Pancreas (tissue), 10 donors: Measurements from ENCODE around the gene ZNF555. TPM values are rescaled to one million over a fixed set of nuclear protein-coding genes. Genes with fewer than 3 reads are reported as not detected.

Experiments used
- ATAC-seq, 4 donors: fragments of 200-7000 bp; cut with Tn5 transposase; one replicate each; pipeline versions ENCODE4 v1.8.0 to v1.9.1; 2020; ENCODE audit warnings: mild to moderate bottlenecking in 4 of 4, moderate library complexity in 4 of 4
- DNase-seq, 6 donors: peaks; one replicate each; pipeline ENCODE4 v3.0.0-alpha.2; 2020
- FAIRE-seq: peaks from 2 replicates; lab custom pipeline; 2012; peaks lifted over from hg19 to GRCh38; lab: Jason Lieb, UNC
- H3K27ac ChIP-seq, 4 donors: fragments of 200-600 bp; sonication (generic); 1 replicate in 3 of 4; 2 replicates in 1 of 4; pipeline versions ENCODE4 v1.5.0 to v1.8.0; 2020
- H3K27me3 ChIP-seq, 4 donors: fragments of 200-600 bp; one replicate each; pipeline ENCODE4 v1.8.0; 2021
- H3K36me3 ChIP-seq, 3 donors: fragments of 200-600 bp; sonication (generic) in 1 of 3; one replicate each; pipeline versions ENCODE4 v1.5.0 to v1.8.0; 2020 to 2021
- H3K4me1 ChIP-seq, 3 donors: fragments of 200-600 bp; one replicate each; pipeline ENCODE4 v1.8.0; 2021
- H3K4me3 ChIP-seq, 4 donors: fragments of 200-600 bp; sonication (generic) in 2 of 4; one replicate each; pipeline versions ENCODE4 v1.5.0 to v1.8.0; 2020 to 2021
- H3K9me3 ChIP-seq, 4 donors: fragments of 200-600 bp; one replicate each; pipeline ENCODE4 v1.8.0; 2021
- WGBS, 2 donors: extraction: QIAGEN DNeasy Blood & Tissue Kit; methylation state at CpG; one replicate each; pipeline ENCODE4 v1.1.7; 2013; 5-methylcytosine and 5-hydroxymethylcytosine counted together
- intact Hi-C, 3 donors: fragments of 100-400 bp; cut with DNase I; formaldehyde crosslinking; loops; one replicate each; pipeline versions ENCODE4 v1.11.1 to v1.14.2; 2022
- polyA plus RNA-seq, 2 donors: library from polyadenylated mRNA; stranded (reverse); fragments of 200-250 nt; gene quantifications; one replicate each; pipeline ENCODE4 v1.2.3, GENCODE V29; 2013
- total RNA-seq, 6 donors: library from RNA; stranded (reverse); fragmentation: NEBNext Ultra II Directional in 4 of 6; extraction: Animal tissue kit (Norgen Biotek cat#: 25700) in 4 of 6; gene quantifications; one replicate each; pipeline versions ENCODE4 v1.2.1 to v1.2.4, GENCODE V29; 2021 to 2023
- TF ChIP-seq, protein P1 (sequence below), 4 donors: fragments of 200-600 bp; sonication (generic) in 3 of 4; IDR thresholded peaks; one replicate each; pipeline versions ENCODE4 v1.5.0 to v1.8.0; 2021; ENCODE audit warnings: antibody characterized with exemption in 4 of 4
- donor health status: healthy with polysubstance abuse.
- donor health status: DM: no; HTN: no; CAD: no; lungs with moderate emphysema.
- donor health status: DM: no; HTN: no; CAD: no.
- donor health status: control.
- donor health status: control.
- donor health status: Bipolar disorder and iron deficiency.
- donor health status: DM: yes; HTN: yes; CAD: no.
- donor health status: DM: no; HTN: no; CAD: no.
- donor health status: DM: no; HTN: no; CAD: no.
- donor health status: DM: yes; HTN: yes; CAD: no.

Gene ZNF555
- total and polyA plus RNA-seq, 8 donors: 0.68 to 6.0 (median 3.3) TPM

DNA sequence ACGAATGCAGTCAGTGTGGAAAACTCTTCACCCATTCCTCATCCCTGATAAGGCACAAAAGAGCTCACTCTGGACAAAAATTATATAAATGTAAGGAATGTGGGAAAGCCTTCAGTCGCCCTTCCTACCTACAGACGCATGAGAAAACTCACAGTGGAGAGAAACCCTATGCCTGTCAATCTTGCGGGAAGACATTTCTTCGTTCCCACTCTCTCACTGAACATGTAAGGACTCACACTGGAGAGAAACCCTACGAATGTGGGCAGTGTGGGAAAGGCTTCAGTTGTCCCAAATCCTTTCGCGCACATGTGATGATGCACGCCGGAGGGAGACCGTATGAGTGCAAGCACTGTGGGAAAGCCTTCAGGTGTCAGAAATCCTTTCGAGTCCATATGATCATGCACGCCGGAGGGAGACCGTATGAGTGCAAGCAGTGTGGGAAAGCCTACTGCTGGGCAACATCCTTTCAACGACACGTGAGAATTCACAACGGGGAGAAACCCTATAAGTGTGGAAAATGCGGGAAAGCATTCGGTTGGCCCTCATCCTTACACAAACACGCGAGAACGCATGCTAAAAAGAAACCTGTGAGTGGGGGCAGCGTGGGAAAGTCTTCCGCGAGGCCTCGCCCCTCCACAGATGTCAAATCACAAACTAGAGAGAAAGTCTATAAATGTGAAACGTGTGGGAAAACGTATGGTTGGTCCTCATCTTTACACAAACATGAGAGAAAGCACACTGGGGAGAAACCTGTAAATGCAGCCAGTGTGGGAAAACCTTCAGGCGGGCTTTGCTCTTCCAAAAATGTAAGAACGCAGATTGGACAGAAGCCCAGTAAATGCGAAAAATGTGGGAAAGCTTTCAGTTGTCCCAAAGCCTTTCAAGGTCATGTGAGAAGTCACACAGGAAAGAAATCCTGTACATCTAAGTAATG lies 36.4 kb downstream of the ZNF555 start:
- Histone ChIP-seq H3K4me1 (no peaks in the 10 kb centered on the region), H3K9me3 (peaks cover 0 to 6% (median 0%) of the 10 kb centered on the region in 4 donors), H3K27me3 (no peaks in the 10 kb centered on the region), H3K4me3 (no peak overlapping the region), H3K36me3 (no peaks in the 10 kb centered on the region), H3K27ac (no peak overlapping the region)
- no peak for FAIRE-seq
- intact Hi-C loops: no loop called here
- no peak for ATAC-seq
- TF ChIP-seq, protein P1, sequence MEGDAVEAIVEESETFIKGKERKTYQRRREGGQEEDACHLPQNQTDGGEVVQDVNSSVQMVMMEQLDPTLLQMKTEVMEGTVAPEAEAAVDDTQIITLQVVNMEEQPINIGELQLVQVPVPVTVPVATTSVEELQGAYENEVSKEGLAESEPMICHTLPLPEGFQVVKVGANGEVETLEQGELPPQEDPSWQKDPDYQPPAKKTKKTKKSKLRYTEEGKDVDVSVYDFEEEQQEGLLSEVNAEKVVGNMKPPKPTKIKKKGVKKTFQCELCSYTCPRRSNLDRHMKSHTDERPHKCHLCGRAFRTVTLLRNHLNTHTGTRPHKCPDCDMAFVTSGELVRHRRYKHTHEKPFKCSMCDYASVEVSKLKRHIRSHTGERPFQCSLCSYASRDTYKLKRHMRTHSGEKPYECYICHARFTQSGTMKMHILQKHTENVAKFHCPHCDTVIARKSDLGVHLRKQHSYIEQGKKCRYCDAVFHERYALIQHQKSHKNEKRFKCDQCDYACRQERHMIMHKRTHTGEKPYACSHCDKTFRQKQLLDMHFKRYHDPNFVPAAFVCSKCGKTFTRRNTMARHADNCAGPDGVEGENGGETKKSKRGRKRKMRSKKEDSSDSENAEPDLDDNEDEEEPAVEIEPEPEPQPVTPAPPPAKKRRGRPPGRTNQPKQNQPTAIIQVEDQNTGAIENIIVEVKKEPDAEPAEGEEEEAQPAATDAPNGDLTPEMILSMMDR (IDR thresholded peaks at IDR 0.05): no peak
- WGBS, 2 donors: 83 to 84% methylated on average over 32 of the region's 32 CpGs
- no peak for DNase-seq

DNA sequence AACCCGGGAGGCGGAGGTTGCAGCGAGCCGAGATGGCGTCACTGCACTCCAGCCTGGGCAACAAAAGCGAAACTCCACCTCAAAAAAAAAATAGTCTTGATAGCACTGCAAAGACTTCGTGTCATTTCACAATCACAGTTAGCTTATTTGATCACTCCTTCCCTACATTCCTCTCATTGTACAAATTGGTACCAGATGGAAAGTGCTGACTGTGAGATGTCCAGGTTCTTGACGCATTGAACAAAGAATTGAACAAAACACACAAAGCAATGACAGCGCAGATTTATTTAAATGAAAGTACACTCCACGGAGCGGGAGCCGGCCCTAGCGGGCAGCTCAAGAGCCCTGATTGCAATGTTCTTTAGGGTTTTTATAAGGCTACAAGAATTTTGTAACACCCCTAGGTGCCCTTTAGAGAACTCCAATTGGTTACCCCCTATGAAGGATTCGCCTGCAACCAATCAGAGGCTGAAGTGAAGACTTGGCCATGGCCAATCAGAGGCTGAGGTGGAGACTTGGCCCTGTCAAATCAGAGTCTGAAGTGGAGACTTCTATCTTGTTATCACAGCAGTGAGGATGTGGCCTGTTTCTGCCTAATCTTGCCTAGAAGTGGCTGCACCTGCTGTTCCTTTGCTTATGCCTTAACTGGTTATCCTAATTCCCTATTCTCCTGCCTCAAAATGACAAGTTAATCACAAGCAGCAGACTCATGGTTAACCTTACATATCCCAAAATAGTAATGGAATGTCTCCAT lies 42.6 kb downstream of the ZNF555 start:
- intact Hi-C loops: loop anchor here in 2 of 3 donors (10.0 kb wide), 2 partner anchors 271 to 281 kb away; no protein-coding TSS in a partner anchor
- no peak for FAIRE-seq
- ATAC-seq: no peak
- Histone ChIP-seq H3K27ac (no peak overlapping the region), H3K9me3 (no peaks in the 10 kb centered on the region), H3K4me3 (no peak overlapping the region), H3K27me3 (no peaks in the 10 kb centered on the region), H3K4me1 (no peaks in the 10 kb centered on the region), H3K36me3 (no peaks in the 10 kb centered on the region)
- DNase-seq: no peak
- TF ChIP-seq, protein P1 (IDR thresholded peaks at IDR 0.05): no peak
- 81 to 84% methylated on average over 14 of the region's 14 CpGs for WGBS, 2 donors

GRCh38 chr19:2885736-2886135 lies 44.5 kb downstream of the ZNF555 start:
- intact Hi-C loops: loop anchor here in 2 of 3 donors (10.0 kb wide), 2 partner anchors 269 to 279 kb away; no protein-coding TSS in a partner anchor
- Histone ChIP-seq H3K36me3 (no peaks in the 10 kb centered on the region), H3K9me3 (no peaks in the 10 kb centered on the region), H3K27ac (no peak overlapping the region), H3K4me1 (no peaks in the 10 kb centered on the region), H3K27me3 (no peaks in the 10 kb centered on the region), H3K4me3 (no peak overlapping the region)
- WGBS, 2 donors: 66 to 85% methylated on average over 17 of the region's 17 CpGs
- DNase-seq (no peak), ATAC-seq (no peak), FAIRE-seq (no peak)
- TF ChIP-seq, protein P1 (IDR thresholded peaks at IDR 0.05): no peak

DNA sequence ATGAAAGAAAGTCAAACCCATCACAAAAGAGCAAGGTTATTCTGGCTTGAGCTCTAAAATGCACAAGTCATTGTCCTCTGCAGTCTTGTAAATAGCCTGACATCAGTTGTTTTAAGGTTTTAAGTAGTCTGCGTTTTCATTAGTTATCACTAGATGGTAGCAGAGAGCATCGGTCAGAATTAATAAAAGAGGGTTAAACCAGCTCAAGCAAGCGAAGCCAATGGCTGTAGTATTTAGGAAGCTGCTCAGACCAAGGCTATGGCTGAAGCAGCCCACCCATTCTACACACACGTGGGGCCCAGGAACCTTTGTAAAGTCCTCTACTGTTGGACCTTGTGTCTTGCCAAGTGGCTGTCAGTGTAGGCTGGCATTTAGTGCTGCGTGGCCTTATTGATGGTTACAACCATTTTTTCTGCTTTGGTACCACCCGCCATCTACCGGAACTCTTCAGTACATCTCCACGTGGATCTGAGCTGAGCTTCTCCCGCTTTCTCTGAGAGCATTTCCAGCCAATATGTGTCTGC lies 46.2 kb downstream of the ZNF555 start:
- FAIRE-seq (no peak), ATAC-seq (peak; percentile 66 to 97 (median 90)), DNase-seq (peak in 1 of 6 donors; percentile 35)
- intact Hi-C loops: loop anchor here in 2 of 3 donors (10.0 kb wide), 2 partner anchors 267 to 277 kb away; no protein-coding TSS in a partner anchor
- Histone ChIP-seq H3K4me1 (no peaks in the 10 kb centered on the region), H3K36me3 (no peaks in the 10 kb centered on the region), H3K27me3 (no peaks in the 10 kb centered on the region), H3K4me3 (no peak overlapping the region), H3K9me3 (no peaks in the 10 kb centered on the region), H3K27ac (no peak overlapping the region)
- TF ChIP-seq, protein P1 (IDR thresholded peaks at IDR 0.05): peak in 3 of 4 donors; percentile 50 to 58 (median 57)
- WGBS, 2 donors: 20 to 21% methylated on average over 9 of the region's 9 CpGs
